ENCODE results near the gene HSPA1B. TPM values are rescaled to one million over a fixed set of nuclear protein-coding genes. Genes with fewer than 3 reads are reported as not detected.

Gene HSPA1B
- total RNA-seq, 1 experiment from 2014 or later = 214 TPM

GRCh38 chr6:31859923-31860322 lies 32.4 kb downstream of the HSPA1B start:
- Histone ChIP-seq H3K79me2 (ENCODE audit: insufficient read depth, low read length) (no peaks in the 10 kb centered on the region), H3K4me2 (ENCODE audit: low read length) (no peak overlapping the region), H4K20me1 (ENCODE audit: insufficient read depth) (no peaks in the 10 kb centered on the region), H2AFZ (ENCODE audit: low read depth, low read length, poor library complexity, severe bottlenecking) (no peak overlapping the region), H3K4me3 (replicated peaks in 1 of 2; ENCODE audit: low read depth in 1 of 2, low read length in 2 of 2) (no peak overlapping the region), H3K27me3 (ENCODE audit: insufficient read depth, low read length) (no peaks in the 10 kb centered on the region), H3K9me3 (ENCODE audit: control insufficient read depth in 1 of 2, insufficient read depth in 1 of 2, low read depth in 1 of 2, low read length in 2 of 2) (no peaks in the 10 kb centered on the region), H3K9me2 (ENCODE audit: insufficient read depth) (no peaks in the 10 kb centered on the region), H3K36me3 (ENCODE audit: control insufficient read depth in 1 of 2, insufficient read depth in 2 of 2, low read length in 2 of 2) (no peaks in the 10 kb centered on the region), H3K27ac (ENCODE audit: low read depth, low read length) (no peak overlapping the region), H3K9ac (ENCODE audit: low read length) (no peak overlapping the region), H3K4me1 (ENCODE audit: control insufficient read depth in 1 of 2, insufficient read depth in 2 of 2, low read length in 2 of 2) (peaks cover 0 to 26% of the 10 kb centered on the region in 2 experiments; a peak in 2 of 4 replicates)
- DNase-seq (ENCODE audit: low read depth, low spot score) = no peak
- intact Hi-C loops (cut with micrococcal nuclease) = no loop called here
- TF ChIP-seq ZBTB33 (IDR thresholded peaks at IDR 0.05; ENCODE audit: extremely low read depth, insufficient replicate concordance, low read length) = no peak
- no peak for TF ChIP-seq POLR2AphosphoS5 (IDR thresholded peaks at IDR 0.05; ENCODE audit: low read depth, low read length)
- TF ChIP-seq EZH2phosphoT487 (IDR thresholded peaks at IDR 0.05; ENCODE audit: borderline replicate concordance) = no peak
- no peak for TF ChIP-seq CTCF (IDR thresholded peaks at IDR 0.05 in 2 of 3, conservative IDR thresholded peaks at IDR 0.05 in 1 of 3; ENCODE audit: borderline replicate concordance in 1 of 3, insufficient read depth in 1 of 3, low read depth in 2 of 3, low read length in 2 of 3)
- TF ChIP-seq ZNF274 (IDR thresholded peaks at IDR 0.05; ENCODE audit: low read depth, low read length) = no peak
- TF ChIP-seq JUND (IDR thresholded peaks at IDR 0.05) = no peak
- BruUV-seq (replicated peaks) = no TSS peak
- ChIA-PET POLR2A (interaction anchor here (0.7 kb wide), 1 partner anchor 23 kb away, joined by 3 read pairs; no protein-coding TSS in a partner anchor), CTCF (no interaction called here), RAD21 (ENCODE audit: low non-redundant PET in 1 of 2, low total read pairs in 2 of 2, uncharacterized antibody in 2 of 2, unreplicated experiment in 2 of 2) (no interaction called here)
- no peak for ATAC-seq
